ENCODE measurements around the gene TOX2.

Gene TOX2

DNA sequence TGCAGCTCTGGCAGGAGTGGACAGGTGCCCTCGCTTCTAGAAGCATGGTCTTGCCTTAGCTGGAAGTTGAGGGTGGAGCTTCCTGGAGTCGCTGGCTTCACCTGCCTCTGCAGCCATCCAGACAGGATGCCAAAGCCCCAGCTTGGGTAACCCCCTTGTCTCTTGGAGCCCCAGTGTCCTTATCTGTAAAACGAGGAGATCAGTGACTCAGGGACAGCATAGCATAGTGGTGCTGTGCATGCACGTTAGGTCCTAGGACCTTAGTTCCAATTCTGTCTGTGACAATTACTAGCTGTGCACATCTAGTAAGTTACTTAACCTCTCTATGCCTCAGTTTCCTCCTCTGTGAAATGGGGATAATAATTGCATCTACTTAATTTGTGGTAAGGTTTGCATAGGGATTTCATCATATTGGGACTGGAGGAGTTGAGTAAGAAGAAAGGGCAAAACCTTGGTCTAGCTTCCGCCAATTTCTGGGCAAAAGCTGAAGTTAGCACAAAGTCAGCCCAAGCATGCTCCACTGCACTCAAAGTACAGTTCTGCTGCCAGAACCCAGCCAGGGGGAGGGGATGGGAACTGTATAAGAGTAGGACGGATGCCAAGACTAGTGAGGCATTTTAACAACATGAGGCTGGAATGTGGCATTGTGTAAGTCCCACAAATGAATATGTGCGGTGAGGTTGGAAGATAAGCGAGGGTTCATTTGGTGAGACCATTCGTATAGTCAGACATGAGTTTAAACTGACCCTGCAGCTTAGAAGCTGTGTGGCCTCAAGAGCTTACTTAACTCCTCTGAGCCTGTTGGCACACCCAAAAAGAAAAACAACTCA is 24.5 kb downstream of the TOX2 start:
- no peak for DNase-seq (ENCODE audit: low read depth in 4 of 4, low spot score in 1 of 4)

GRCh38 chr20:43939762-43940121 is 25.1 kb downstream of the TOX2 start:
- no peak for DNase-seq (ENCODE audit: low read depth in 4 of 4, low spot score in 1 of 4)

GRCh38 chr20:43940518-43941225 is 26.0 kb downstream of the TOX2 start:
- DNase-seq (ENCODE audit: low read depth in 4 of 4, low spot score in 1 of 4): no peak

- DNase-seq (ENCODE audit: low read depth in 4 of 4, low spot score in 1 of 4): no peak
These were observed 27.0 kb downstream of the TOX2 start for GRCh38 chr20:43941476-43942200.

GRCh38 chr20:43942201-43942590 is 27.5 kb downstream of the TOX2 start:
- DNase-seq (ENCODE audit: low read depth in 4 of 4, low spot score in 1 of 4): no peak

- no peak for DNase-seq (ENCODE audit: low read depth in 4 of 4, low spot score in 1 of 4)
These were observed 28.1 kb downstream of the TOX2 start for GRCh38 chr20:43942667-43943285.

GRCh38 chr20:43943725-43944124 is 29.1 kb downstream of the TOX2 start:
- DNase-seq (ENCODE audit: low read depth in 4 of 4, low spot score in 1 of 4): no peak

DNA sequence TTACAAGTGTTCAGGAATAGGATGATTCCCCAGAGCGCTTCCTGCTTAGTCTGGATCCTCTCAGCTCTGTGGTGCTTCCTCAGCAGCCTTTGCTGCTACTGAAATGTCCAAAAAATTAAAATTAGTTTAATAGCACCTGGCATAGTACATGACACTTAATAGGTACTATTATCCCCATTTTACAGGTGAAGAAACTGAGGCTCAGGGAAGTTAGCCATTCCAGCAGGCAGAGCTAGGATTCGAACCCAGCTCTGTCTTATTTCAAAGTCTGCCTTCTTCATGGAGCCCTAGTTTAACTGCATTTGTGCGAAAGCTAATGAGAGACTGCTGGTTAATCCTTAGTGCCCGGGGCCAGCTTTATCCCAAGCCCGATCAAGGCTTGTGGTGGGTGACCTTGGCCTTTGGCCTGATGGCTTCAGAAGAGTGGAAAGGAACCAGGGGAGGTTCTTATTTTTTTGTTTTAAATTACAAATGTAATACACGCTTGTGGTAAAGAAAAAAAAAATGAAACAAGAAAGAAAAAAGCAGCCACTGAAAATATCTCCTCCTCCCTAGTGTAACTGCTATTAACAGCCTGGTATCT is 30.1 kb downstream of the TOX2 start:
- DNase-seq (ENCODE audit: low read depth in 4 of 4, low spot score in 1 of 4): no peak

DNA sequence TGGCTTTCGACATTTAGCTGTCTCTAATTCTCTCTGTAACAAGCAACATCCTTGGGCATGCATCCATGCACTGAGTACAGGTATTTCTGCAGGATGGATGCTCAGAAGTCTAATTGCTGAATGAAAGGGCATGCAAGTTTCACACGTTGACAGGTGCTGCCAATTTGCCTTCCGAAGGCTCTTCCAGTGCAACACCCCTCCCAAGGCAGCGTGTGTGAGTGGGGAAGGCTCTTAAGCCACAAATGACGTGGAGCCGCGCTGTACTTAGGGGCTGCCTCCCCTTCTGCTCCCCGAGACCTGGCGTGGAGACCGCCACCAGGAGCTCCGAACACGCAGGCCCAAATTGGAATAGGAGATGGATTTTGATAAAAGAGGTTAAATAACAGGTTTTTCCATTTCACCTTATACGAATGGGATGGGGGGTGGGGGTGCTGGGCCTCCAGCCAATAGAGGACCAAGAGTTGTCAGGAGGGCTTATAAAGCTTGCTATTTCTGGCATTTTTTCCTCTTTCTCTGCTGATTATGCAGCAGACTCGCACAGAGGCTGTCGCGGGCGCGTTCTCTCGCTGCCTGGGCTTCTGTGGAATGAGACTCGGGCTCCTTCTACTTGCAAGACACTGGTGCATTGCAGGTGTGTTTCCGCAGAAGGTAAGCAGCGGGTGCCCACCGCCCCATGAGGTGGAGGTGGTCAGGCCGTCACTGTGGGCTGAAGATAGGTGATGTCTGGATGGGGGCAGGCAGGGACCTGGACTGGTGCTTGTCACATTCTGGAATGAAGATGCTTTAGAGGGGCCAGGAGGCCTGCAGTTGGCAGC is 30.9 kb downstream of the TOX2 start:
- DNase-seq (ENCODE audit: low read depth in 4 of 4, low spot score in 1 of 4): no peak

- no peak for DNase-seq (ENCODE audit: low read depth in 4 of 4, low spot score in 1 of 4)
These were observed 31.5 kb downstream of the TOX2 start for GRCh38 chr20:43946206-43946491.

GRCh38 chr20:43946659-43947315 is 32.1 kb downstream of the TOX2 start:
- no peak for DNase-seq (ENCODE audit: low read depth in 4 of 4, low spot score in 1 of 4)

GRCh38 chr20:43947316-43947710 is 32.7 kb downstream of the TOX2 start:
- DNase-seq (ENCODE audit: low read depth in 4 of 4, low spot score in 1 of 4): no peak

GRCh38 chr20:43948455-43948854 is 33.8 kb downstream of the TOX2 start:
- DNase-seq (ENCODE audit: low read depth in 4 of 4, low spot score in 1 of 4): no peak

- no peak for DNase-seq (ENCODE audit: low read depth in 4 of 4, low spot score in 1 of 4)
These were observed 34.6 kb downstream of the TOX2 start for GRCh38 chr20:43949248-43949647.

GRCh38 chr20:43949741-43950618 is 35.3 kb downstream of the TOX2 start:
- DNase-seq (ENCODE audit: low read depth in 4 of 4, low spot score in 1 of 4): peak in 2 of 4 experiments; percentile 38 to 52

DNA sequence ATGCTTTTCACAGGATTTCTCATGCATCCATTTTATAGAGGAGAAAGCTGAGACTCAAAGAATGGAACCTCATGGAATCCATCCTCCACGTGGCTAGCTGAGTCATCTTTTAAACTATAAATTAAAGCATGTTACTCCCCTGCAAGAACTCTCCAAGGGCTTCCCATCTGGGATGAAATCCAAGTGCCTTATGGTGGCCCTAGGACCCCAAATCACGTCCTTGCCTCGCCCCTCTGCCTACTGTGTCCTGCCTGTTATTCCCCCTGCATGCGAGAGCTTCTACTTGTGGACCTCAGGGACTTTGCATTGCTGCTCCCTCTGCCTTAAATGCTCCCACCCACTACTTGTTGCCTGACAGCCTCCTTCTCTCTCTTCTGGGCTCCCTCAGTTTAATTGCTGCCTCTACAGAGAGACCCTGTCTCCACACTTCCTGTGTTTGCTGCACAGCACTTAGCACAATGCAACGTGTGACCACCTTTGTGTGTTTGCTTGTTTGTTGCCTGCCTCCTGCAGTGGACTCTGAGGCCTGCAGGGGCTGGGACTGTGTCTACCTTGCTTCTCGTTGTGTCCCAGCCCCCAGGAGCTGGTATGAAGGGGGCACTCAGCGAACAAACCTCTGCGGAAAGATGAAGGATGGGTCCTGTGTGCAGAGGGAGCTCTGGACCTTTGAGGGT is 39.4 kb downstream of the TOX2 start:
- DNase-seq (ENCODE audit: low read depth in 4 of 4, low spot score in 1 of 4): no peak

- no peak for DNase-seq (ENCODE audit: low read depth in 4 of 4, low spot score in 1 of 4)
These were observed 40.0 kb downstream of the TOX2 start for GRCh38 chr20:43954704-43955061.

DNA sequence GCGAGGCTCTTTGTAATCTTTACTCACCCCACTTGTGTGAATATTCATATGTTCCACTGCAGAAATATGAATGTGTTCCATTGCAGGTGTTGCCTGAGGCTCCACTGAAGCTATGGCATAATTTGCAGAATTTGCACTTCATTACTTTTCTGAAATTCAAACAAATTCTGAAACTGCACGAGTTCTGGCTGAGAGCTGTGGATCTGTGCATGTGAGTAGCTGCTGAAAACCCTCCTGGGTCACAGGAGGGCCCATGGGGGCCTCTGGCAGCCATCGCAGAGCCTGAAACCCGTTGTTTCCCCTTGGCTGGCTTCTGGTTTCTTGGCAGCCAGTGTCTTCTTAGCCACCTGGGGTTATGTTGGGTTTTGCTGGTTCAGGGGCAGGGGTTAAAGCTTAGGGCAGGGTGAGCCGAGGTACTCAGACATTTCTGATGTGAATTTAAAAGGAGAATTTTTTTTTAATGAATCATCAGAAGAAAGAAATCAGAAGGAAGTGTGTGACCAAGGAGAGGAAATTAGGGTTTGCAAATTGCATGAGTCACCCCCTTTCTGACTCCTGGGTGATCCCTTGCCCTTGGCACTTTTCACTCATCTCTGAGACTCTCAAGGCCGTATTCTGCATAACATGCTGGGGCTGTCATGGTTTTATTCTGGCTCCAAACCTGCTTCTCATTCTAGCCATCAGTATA is 40.6 kb downstream of the TOX2 start:
- DNase-seq (ENCODE audit: low read depth in 4 of 4, low spot score in 1 of 4): peak in 2 of 4 experiments; percentile 39 to 47

Measured in stimulated activated CD4-positive, alpha-beta T cell treated with anti-CD3 and anti-CD28 coated beads, Interleukin-1b, Interleukin-23, amount 100 ng/mL, for 24 hours (primary cell).